Prostate gland (tissue), 2 donors: ENCODE measurements around the gene MT4. TPM values are rescaled to one million over a fixed set of nuclear protein-coding genes. Genes with fewer than 3 reads are reported as not detected.

Experiments used
- DNase-seq: peaks from one replicate; pipeline ENCODE4 v3.0.0-alpha.2; 2019; ENCODE audit warnings: low spot score
- H3K27ac ChIP-seq, 2 donors: fragments of 200-600 bp; sonication (generic); 2 replicates each; pipeline ENCODE4 v1.5.1; 2017 to 2019
- H3K27me3 ChIP-seq: fragments of 200-600 bp; sonication (generic); replicated peaks from 2 replicates; pipeline ENCODE4 v1.5.1; 2019; ENCODE audit not compliant: insufficient read depth
- H3K36me3 ChIP-seq, 2 donors: fragments of 200-600 bp; sonication (generic); 1 replicate in 1 of 2; 2 replicates in 1 of 2; pipeline versions ENCODE4 v1.5.1 to v1.8.1; 2017 to 2019
- H3K4me1 ChIP-seq: fragments of 200-600 bp; sonication (generic); replicated peaks from 2 replicates; pipeline ENCODE4 v1.5.1; 2019
- H3K4me3 ChIP-seq, 2 donors: fragments of 200-600 bp; sonication (generic); 2 replicates each; pipeline ENCODE4 v1.5.1; 2017 to 2019
- H3K9me3 ChIP-seq: fragments of 200-600 bp; sonication (generic); 2 replicates; pipeline ENCODE4 v1.5.1; 2017
- CTCF ChIP-seq, 4 experiments: fragments of 200-600 bp in 2 of 4; fragments of 450-650 bp in 2 of 4; sonication (generic) in 2 of 4; IDR thresholded peaks; 1 replicate in 3 of 4; 2 replicates in 1 of 4; pipeline ENCODE4 v1.5.1; 2016 to 2019; ENCODE audit warnings: antibody characterized with exemption in 4 of 4, mild to moderate bottlenecking in 2 of 4, moderate library complexity in 2 of 4
- POLR2A ChIP-seq: fragments of 450-650 bp; IDR thresholded peaks from one replicate; pipeline ENCODE4 v1.6.1; 2016; ENCODE audit warnings: antibody characterized with exemption, mild to moderate bottlenecking
- POLR2AphosphoS5 ChIP-seq: sonication (generic); formaldehyde crosslinking; IDR thresholded peaks from one replicate; pipeline ENCODE4 v1.6.1; 2017; ENCODE audit warnings: antibody characterized with exemption
- WGBS: methylation state at CpG from one replicate; pipeline ENCODE4 v1.1.5; 2018; 5-methylcytosine and 5-hydroxymethylcytosine counted together
- intact Hi-C: fragments of 100-400 bp; cut with DNase I; formaldehyde crosslinking; loops from one replicate; pipeline ENCODE4 v1.14.2; 2022
- total RNA-seq, 2 donors: library from RNA; depleted of rRNA; stranded (reverse); fragments of >200 nt; gene quantifications; one replicate each; pipeline ENCODE4 v1.1.0, GENCODE V29; 2016

Gene MT4
- total RNA-seq, 2 donors from 2014 or later, result not detected

DNA sequence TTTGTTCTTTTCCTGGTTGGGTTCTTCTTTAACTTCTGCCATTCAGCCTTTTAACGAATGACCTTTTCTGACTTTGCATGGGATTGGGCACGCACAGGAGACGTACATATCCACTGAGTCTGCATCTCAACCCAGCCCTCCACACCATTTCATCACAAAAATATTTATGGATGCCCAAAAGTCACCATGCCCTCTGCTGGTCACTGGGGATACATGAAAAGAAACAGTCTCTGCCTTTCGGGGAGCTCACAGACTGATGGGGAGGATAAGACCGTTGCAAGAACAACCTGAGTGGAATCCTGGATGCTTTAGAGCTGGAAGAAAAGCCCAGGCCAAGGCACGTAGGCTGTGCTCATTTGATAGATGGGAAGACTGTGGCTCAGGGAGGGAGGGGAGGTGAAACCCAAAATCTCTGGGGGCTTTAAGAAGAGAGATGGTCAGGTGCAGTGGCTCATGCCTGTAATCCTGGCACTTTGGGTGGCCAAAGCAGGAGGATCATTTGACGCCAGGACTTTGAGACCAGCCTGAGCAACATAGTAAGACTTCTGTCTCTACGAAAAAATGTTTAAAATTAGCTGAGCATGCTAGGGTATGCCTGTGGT is 35.6 kb downstream of the MT4 start:
- peak; percentile 47 for DNase-seq
- no peaks in the 10 kb centered on the region for H3K27me3 ChIP-seq
- H3K36me3 ChIP-seq, result no peaks in the 10 kb centered on the region
- no peaks in the 10 kb centered on the region for H3K4me1 ChIP-seq
- peak; percentile 27 for TF ChIP-seq POLR2AphosphoS5
- no peak for TF ChIP-seq POLR2A
- peak; percentile 44 to 74 (median 65) for TF ChIP-seq CTCF (IDR thresholded peaks at IDR 0.05)
- H3K4me3 ChIP-seq, result no peak overlapping the region
- 29% methylated on average over 8 of the region's 8 CpGs for WGBS
- H3K27ac ChIP-seq, result no peak overlapping the region
- H3K9me3 ChIP-seq, result no peaks in the 10 kb centered on the region
- intact Hi-C loops, result loop anchor here (2.0 to 5.0 kb wide), 2 partner anchors 84 to 102 kb away; no protein-coding TSS in a partner anchor

DNA sequence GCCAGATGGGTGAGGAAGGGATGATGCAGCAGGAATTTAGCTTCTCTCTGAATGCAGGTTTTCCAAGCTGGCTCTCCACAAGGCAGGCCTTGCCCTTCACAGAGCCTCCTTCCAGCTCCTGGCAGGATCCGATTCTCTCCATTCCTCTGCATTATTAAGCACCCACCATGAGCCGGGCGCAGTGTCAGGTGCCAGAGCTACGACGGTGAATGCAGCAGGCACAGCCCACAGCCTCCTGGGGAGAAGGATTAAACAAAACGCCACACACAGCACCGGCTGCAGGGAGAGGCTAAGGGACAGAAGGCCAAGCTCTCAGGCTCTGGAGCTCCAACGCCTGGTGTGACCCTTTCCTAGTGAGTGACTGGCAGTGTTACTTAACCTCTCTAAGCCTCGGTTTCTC is 36.5 kb downstream of the MT4 start:
- TF ChIP-seq POLR2A (no peak), CTCF (IDR thresholded peaks at IDR 0.05) (no peak), POLR2AphosphoS5 (no peak)
- no peaks in the 10 kb centered on the region for H3K9me3 ChIP-seq
- 76% methylated on average over 9 of the region's 9 CpGs for WGBS
- no peaks in the 10 kb centered on the region for H3K36me3 ChIP-seq
- no peak for DNase-seq
- no peaks in the 10 kb centered on the region for H3K4me1 ChIP-seq
- H3K27ac ChIP-seq, result no peak overlapping the region
- intact Hi-C loops, result loop anchor here (2.0 to 5.0 kb wide), 2 partner anchors 85 to 101 kb away; no protein-coding TSS in a partner anchor
- H3K27me3 ChIP-seq, result no peaks in the 10 kb centered on the region
- no peak overlapping the region for H3K4me3 ChIP-seq

DNA sequence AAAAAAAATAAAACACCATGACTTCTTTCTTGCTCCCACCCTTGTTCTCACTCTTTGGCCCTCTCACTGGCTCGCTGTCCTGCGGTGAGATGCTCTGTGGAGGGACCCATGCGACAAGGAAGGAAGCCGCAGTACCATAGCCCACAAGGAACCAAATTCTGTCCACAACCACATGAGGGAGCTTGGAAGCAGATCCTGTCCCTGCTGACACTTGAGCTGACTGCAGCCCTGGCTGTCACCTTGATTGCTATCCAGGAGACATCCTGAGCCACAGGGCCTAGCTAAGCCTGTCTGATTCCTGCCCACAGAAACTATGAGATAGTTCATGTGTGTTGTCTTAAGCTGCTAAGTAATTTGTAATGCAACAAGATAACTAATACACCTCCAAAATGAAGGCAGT is 38.7 kb downstream of the MT4 start:
- Histone ChIP-seq H3K27ac (no peak overlapping the region), H3K36me3 (no peaks in the 10 kb centered on the region), H3K4me3 (no peak overlapping the region), H3K9me3 (no peaks in the 10 kb centered on the region), H3K27me3 (no peaks in the 10 kb centered on the region), H3K4me1 (peaks cover 17% of the 10 kb centered on the region)
- TF ChIP-seq POLR2A (no peak), POLR2AphosphoS5 (peak; percentile 38), CTCF (IDR thresholded peaks at IDR 0.05) (peak in 3 of 4 experiments; percentile 51 to 67 (median 60))
- DNase-seq, result peak; percentile 51
- intact Hi-C loops, result loop anchor here (5.0 kb wide), 1 partner anchor 99 kb away; no protein-coding TSS in a partner anchor
- WGBS, result 41% methylated on average over 4 of the region's 4 CpGs

- intact Hi-C loops, result loop anchor here (5.0 kb wide), 2 partner anchors 77 to 97 kb away; partner anchors contain the start of gene MT1X
- H3K9me3 ChIP-seq, result no peaks in the 10 kb centered on the region
- no peak overlapping the region for H3K4me3 ChIP-seq
- WGBS, result 88% methylated on average over 4 of the region's 4 CpGs
- no peak for DNase-seq
- peaks cover 17% of the 10 kb centered on the region for H3K4me1 ChIP-seq
- TF ChIP-seq POLR2AphosphoS5, result no peak
- H3K27me3 ChIP-seq, result no peaks in the 10 kb centered on the region
- no peaks in the 10 kb centered on the region for H3K36me3 ChIP-seq
- peak overlapping the region in 1 of 2 donors; percentile 86 for H3K27ac ChIP-seq
These were observed 40.1 kb downstream of the MT4 start for GRCh38 chr16:56604966-56605365.

- 90% methylated on average over 1 of the region's 1 CpG for WGBS
- H3K4me1 ChIP-seq, result peaks cover 22% of the 10 kb centered on the region
- H3K36me3 ChIP-seq, result no peaks in the 10 kb centered on the region
- no peak for DNase-seq
- no peaks in the 10 kb centered on the region for H3K27me3 ChIP-seq
- TF ChIP-seq CTCF (IDR thresholded peaks at IDR 0.05) (no peak), POLR2AphosphoS5 (no peak)
- peak overlapping the region; percentile 86 to 90 for H3K27ac ChIP-seq
- no peaks in the 10 kb centered on the region for H3K9me3 ChIP-seq
- no peak overlapping the region for H3K4me3 ChIP-seq
- intact Hi-C loops, result loop anchor here (5.0 kb wide), 1 partner anchor 77 kb away; the partner anchor contains the start of gene MT1X
These were observed 40.6 kb downstream of the MT4 start for GRCh38 chr16:56605475-56605874.
